ENCODE measurements around the gene MTCH1.
"Not testable (repeated sequence)": the region's sequence is repeated elsewhere in the genome, so short reads cannot be mapped to it uniquely, and the experiment has no call there.

Gene MTCH1

DNA sequence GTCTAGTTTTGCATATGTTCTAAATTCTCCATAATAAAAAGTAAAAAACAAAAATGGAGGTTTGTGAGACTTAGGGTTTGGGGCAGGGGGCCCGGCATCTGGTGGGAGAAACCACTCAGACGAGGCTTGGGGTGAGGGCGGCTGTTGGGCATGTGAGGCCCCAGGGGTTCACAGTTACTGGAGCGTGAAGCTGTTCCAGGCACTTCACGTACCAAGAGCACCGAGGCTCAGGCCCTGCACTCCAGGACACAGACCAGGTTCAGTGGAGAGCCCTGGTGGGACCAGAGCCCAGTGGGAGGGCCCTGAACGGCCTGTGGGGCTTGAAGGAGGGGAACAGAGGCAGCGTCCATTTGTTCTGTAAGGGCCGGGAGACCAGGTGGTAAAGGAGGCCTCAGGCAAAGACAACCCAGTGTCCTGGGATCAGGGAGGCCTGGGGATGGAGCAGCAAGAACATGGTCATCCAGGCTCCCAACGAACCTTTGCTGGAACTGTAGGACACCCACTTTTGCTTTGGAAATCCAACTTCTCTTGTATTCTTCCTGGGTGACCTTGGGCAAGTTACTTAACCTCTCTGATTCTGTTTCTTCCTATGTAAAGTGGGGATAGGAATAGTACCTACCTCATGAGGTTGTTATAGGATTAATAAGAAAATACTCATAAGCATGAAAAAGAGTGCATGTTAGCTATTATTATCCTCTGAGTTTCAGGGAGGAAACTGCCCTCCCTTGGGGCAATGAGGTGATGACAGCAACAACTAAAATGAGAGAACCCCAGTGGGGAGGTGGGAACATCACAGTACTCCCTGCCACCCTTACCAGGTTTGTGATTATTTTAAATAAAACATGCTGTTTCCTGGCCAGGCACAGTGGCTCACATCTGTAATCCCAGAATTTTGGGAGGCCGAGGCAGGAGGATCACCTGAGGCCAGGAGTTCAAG is 18.3 kb upstream of the MTCH1 start:
- no peaks in the 10 kb centered on the region for H3K9me3 ChIP-seq (ENCODE audit: control insufficient read depth, insufficient read depth, low read depth, low read length)
- no peaks in the 10 kb centered on the region for H3K4me1 ChIP-seq (ENCODE audit: control insufficient read depth, insufficient read depth, low read length)
- H3K27ac ChIP-seq (ENCODE audit: low read depth, low read length) = no peak overlapping the region
- no peaks in the 10 kb centered on the region for H3K27me3 ChIP-seq (ENCODE audit: control insufficient read depth, insufficient read depth, low read length)
- H3K4me3 ChIP-seq (ENCODE audit: low read depth, low read length) = no peak overlapping the region
- no peak overlapping the region for H3K9ac ChIP-seq (ENCODE audit: low read length)
- no peaks in the 10 kb centered on the region for H3K36me3 ChIP-seq (ENCODE audit: control insufficient read depth, insufficient read depth, low read length)

DNA sequence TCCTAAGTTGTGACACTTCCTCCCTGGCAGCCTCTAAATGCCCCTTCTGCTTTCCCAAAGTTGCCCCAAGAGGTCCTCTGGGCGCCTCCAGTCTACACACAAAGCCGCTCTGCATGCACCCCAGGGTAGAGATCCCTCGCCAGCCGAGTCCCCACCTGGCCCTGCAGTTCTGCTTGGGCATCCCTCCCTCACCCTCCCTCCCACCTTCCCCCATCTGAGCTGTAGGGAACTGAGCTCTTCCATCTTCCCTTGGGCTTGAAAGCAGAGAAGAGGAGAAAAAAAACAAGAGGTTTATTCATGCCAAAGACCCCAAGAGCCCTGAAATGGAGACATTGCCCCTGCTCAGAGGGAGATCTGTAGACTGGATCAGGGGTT is 13.7 kb upstream of the MTCH1 start:
- Histone ChIP-seq H3K9me3 (ENCODE audit: control insufficient read depth, insufficient read depth, low read depth, low read length) (no peaks in the 10 kb centered on the region), H3K27ac (ENCODE audit: low read depth, low read length) (no peak overlapping the region), H3K36me3 (ENCODE audit: control insufficient read depth, insufficient read depth, low read length) (no peaks in the 10 kb centered on the region), H3K4me1 (ENCODE audit: control insufficient read depth, insufficient read depth, low read length) (peaks cover 12% of the 10 kb centered on the region; the same call in 1 of the 2 replicates), H3K4me3 (ENCODE audit: low read depth, low read length) (no peak overlapping the region), H3K9ac (ENCODE audit: low read length) (no peak overlapping the region), H3K27me3 (ENCODE audit: control insufficient read depth, insufficient read depth, low read length) (no peaks in the 10 kb centered on the region)

DNA sequence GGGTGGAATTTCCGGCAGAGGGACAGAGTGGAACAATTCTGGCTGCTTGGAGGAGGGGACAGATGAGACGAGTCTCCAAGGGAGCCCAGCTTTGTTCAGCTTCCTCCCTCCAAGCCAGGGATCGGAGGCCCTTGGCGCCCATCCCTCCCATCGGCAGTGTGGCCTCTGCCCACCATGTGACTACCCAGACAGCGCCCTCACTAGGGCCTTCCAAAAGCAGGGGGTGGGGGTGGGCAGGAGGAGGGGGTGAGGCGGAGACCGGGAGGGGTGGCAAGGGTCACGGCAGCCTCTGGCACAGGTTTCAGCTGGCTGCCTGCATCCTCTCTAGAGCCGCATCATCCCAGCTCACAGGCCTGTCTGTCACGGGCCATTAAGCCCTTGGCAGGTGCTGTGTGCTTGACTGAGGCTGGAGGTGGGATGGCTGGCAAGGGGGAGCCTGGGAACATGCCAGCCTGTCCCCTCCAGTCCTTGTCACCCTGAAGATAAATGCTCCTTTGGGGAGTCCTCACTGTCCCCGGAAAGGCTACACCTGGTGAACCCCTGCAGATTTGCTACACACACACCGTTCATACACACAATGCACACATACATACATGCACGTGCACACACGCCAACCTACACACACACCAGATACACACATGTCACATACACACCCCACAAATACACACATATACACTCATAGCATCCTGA is 13.2 kb upstream of the MTCH1 start:
- Histone ChIP-seq H3K9ac (ENCODE audit: low read length) (no peak overlapping the region), H3K36me3 (ENCODE audit: control insufficient read depth, insufficient read depth, low read length) (no peaks in the 10 kb centered on the region), H3K27me3 (ENCODE audit: control insufficient read depth, insufficient read depth, low read length) (no peaks in the 10 kb centered on the region), H3K4me1 (ENCODE audit: control insufficient read depth, insufficient read depth, low read length) (peaks cover 12% of the 10 kb centered on the region; the same call in 1 of the 2 replicates), H3K9me3 (ENCODE audit: control insufficient read depth, insufficient read depth, low read depth, low read length) (no peaks in the 10 kb centered on the region), H3K4me3 (ENCODE audit: low read depth, low read length) (no peak overlapping the region), H3K27ac (ENCODE audit: low read depth, low read length) (no peak overlapping the region)

- H3K27ac ChIP-seq (ENCODE audit: low read depth, low read length) = no peak overlapping the region
- H3K4me3 ChIP-seq (ENCODE audit: low read depth, low read length) = no peak overlapping the region
- H3K9me3 ChIP-seq (ENCODE audit: control insufficient read depth, insufficient read depth, low read depth, low read length) = no peaks in the 10 kb centered on the region
- no peak overlapping the region for H3K9ac ChIP-seq (ENCODE audit: low read length)
- H3K4me1 ChIP-seq (ENCODE audit: control insufficient read depth, insufficient read depth, low read length) = peaks cover 12% of the 10 kb centered on the region; the same call in 1 of the 2 replicates
- H3K36me3 ChIP-seq (ENCODE audit: control insufficient read depth, insufficient read depth, low read length) = no peaks in the 10 kb centered on the region
- H3K27me3 ChIP-seq (ENCODE audit: control insufficient read depth, insufficient read depth, low read length) = no peaks in the 10 kb centered on the region
Observed at GRCh38 chr6:36998723-36999038, 12.7 kb upstream of the MTCH1 start.

DNA sequence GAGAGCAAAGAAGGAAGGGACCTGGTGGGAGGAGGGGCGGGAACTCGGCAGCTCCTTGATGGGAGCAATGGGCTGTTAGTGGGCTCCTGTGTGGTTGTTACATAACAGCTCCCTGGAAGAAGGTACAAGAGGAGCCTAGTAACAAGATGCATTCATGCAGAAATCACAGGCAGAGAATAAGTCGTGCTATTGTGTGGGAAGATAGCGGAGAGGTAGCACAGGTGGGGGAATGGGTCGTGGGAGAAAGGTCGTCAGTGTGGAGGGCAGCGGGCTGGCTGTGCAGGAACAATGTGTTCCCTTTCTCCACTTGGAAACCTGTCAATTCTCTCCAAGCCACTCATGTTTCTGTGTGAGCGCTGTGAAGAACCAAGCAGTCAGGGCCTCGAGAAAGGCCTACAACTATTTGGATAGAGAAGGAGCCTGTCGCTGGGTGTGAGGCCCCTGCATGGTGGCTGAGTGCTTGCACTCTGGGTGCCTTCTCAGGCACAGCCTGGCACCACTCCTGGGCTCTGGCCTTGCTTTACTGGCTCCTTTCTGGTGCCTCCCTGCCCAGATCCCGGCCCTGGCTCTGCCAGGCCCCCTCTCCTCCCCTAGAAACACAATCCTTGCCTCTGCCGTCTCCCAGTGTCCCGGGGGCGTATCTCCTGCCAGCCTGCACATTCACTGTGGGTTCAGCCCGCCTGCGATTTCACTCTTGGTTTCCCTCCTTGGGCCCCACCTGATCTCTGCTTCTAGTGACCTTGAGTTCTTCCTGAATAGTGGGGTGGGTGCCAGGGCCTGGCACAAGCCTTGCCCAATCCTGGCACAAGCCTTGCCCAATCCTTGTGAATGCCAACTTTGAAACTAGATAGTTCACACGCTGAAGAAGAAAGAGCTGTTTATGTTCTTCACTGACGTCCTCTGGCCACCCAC is 12.1 kb upstream of the MTCH1 start:
- Histone ChIP-seq H3K9me3 (ENCODE audit: control insufficient read depth, insufficient read depth, low read depth, low read length) (no peaks in the 10 kb centered on the region), H3K36me3 (ENCODE audit: control insufficient read depth, insufficient read depth, low read length) (no peaks in the 10 kb centered on the region), H3K4me1 (ENCODE audit: control insufficient read depth, insufficient read depth, low read length) (peaks cover 12% of the 10 kb centered on the region; the same call in 1 of the 2 replicates), H3K9ac (ENCODE audit: low read length) (no peak overlapping the region), H3K4me3 (ENCODE audit: low read depth, low read length) (no peak overlapping the region), H3K27ac (ENCODE audit: low read depth, low read length) (no peak overlapping the region), H3K27me3 (ENCODE audit: control insufficient read depth, insufficient read depth, low read length) (no peaks in the 10 kb centered on the region)

GRCh38 chr6:36990401-36990800 is 4.4 kb upstream of the MTCH1 start:
- not testable (repeated sequence) for H3K4me1 ChIP-seq (ENCODE audit: control insufficient read depth, insufficient read depth, low read length); H3K4me3 ChIP-seq (ENCODE audit: low read depth, low read length); H3K9me3 ChIP-seq (ENCODE audit: control insufficient read depth, insufficient read depth, low read depth, low read length); H3K27ac ChIP-seq (ENCODE audit: low read depth, low read length); H3K27me3 ChIP-seq (ENCODE audit: control insufficient read depth, insufficient read depth, low read length); H3K36me3 ChIP-seq (ENCODE audit: control insufficient read depth, insufficient read depth, low read length); H3K9ac ChIP-seq (ENCODE audit: low read length)

GRCh38 chr6:36989264-36989663 is 3.3 kb upstream of the MTCH1 start:
- Histone ChIP-seq H3K4me3 (ENCODE audit: low read depth, low read length) (no peak overlapping the region), H3K36me3 (ENCODE audit: control insufficient read depth, insufficient read depth, low read length) (no peaks in the 10 kb centered on the region), H3K4me1 (ENCODE audit: control insufficient read depth, insufficient read depth, low read length) (peaks cover 11% of the 10 kb centered on the region), H3K9me3 (ENCODE audit: control insufficient read depth, insufficient read depth, low read depth, low read length) (no peaks in the 10 kb centered on the region), H3K9ac (ENCODE audit: low read length) (no peak overlapping the region), H3K27me3 (ENCODE audit: control insufficient read depth, insufficient read depth, low read length) (no peaks in the 10 kb centered on the region), H3K27ac (ENCODE audit: low read depth, low read length) (no peak overlapping the region)

DNA sequence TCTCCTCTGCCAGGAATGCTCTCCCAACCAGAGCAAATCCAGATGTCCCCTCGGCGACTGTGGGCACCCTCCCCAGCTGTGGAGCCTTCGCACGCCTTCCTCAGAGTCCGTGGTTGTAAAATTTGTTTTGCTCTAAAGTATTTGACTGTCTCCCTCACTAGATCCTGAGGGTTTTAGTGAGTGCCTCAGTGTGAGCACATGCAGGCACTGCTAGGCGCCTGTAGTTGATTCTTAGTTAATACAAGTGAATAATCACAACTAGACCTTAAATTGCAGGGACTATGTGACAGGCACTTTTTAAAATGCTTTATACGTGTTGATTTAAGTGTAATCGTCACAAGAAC is 680 bp upstream of the MTCH1 start:
- no peaks in the 10 kb centered on the region for H3K27me3 ChIP-seq (ENCODE audit: control insufficient read depth, insufficient read depth, low read length)
- peaks cover 21% of the 10 kb centered on the region for H3K4me1 ChIP-seq (ENCODE audit: control insufficient read depth, insufficient read depth, low read length)
- H3K27ac ChIP-seq (ENCODE audit: low read depth, low read length) = peak overlapping the region; percentile 97
- H3K9me3 ChIP-seq (ENCODE audit: control insufficient read depth, insufficient read depth, low read depth, low read length) = no peaks in the 10 kb centered on the region
- H3K36me3 ChIP-seq (ENCODE audit: control insufficient read depth, insufficient read depth, low read length) = peaks cover 2% of the 10 kb centered on the region; the same call in 1 of the 2 replicates
- peak overlapping the region; percentile 73 for H3K9ac ChIP-seq (ENCODE audit: low read length)
- peak overlapping the region; percentile 79 for H3K4me3 ChIP-seq (ENCODE audit: low read depth, low read length)

DNA sequence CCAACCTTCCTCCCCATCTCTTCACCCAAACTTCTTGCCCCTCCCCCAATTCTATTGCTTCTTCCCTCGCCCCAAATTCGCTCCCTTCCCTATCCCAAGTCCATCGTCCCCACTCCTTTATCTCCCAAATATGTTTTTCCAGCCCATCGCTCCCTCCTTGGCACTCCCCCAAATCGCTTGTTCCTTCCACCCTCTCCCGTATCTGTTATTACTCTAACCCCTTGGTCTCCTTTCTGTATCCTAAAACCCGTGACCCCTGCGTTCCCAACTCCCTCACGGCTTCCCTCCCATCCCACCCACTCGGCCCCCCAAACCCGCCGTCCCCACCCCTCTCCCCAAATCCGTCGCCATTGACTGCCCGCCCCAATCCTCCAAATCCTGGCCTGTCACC is 584 bp downstream of the MTCH1 start:
- Histone ChIP-seq H3K27me3 (ENCODE audit: control insufficient read depth, insufficient read depth, low read length) (no peaks in the 10 kb centered on the region), H3K4me1 (ENCODE audit: control insufficient read depth, insufficient read depth, low read length) (peaks cover 27% of the 10 kb centered on the region), H3K9ac (ENCODE audit: low read length) (peak overlapping the region; percentile 73), H3K4me3 (ENCODE audit: low read depth, low read length) (peak overlapping the region; percentile 79), H3K27ac (ENCODE audit: low read depth, low read length) (peak overlapping the region; percentile 97; the same call in 1 of the 2 replicates), H3K36me3 (ENCODE audit: control insufficient read depth, insufficient read depth, low read length) (peaks cover 2% of the 10 kb centered on the region; the same call in 1 of the 2 replicates), H3K9me3 (ENCODE audit: control insufficient read depth, insufficient read depth, low read depth, low read length) (no peaks in the 10 kb centered on the region)

DNA sequence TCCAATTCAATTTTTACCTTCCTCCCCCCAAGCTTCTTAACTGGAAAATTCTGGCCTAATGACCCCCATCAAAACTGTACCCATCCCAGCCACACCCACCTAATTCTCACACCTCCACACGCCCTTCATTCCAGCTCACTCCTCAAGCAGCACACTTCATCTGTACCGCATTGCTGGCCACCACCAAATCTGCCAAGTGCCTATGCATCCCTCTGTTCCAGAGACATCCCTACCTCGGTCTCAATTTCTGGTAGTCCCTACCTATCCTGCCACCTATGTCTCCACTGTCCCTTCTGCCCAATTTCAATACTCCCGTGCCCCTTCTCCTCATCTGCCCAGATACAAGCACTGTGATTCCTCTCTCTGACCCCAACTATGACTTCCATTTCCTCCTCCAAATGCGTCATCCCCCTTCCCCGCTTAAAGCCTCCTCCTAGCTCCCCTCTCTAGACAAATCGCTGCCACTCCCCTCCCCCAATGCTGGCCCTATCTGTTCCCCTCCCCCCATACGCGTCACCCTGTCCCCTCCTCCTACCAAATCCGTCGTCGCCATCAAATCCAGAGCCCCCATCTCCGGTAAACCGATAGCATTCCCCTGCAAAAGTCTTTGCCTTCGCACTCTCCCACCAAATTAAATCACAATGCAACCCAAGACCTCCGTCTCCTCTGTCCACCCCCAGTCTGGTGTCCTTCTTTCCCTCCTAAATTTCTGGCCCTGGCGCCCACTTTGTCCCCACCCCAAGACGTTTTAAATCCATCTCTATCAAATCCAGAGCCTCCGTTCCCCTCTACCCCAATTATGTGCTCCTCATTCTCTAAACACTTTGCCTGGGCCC is 1.2 kb downstream of the MTCH1 start:
- Histone ChIP-seq H3K4me1 (ENCODE audit: control insufficient read depth, insufficient read depth, low read length) (peaks cover 27% of the 10 kb centered on the region), H3K4me3 (ENCODE audit: low read depth, low read length) (peak overlapping the region; percentile 79), H3K27me3 (ENCODE audit: control insufficient read depth, insufficient read depth, low read length) (no peaks in the 10 kb centered on the region), H3K9me3 (ENCODE audit: control insufficient read depth, insufficient read depth, low read depth, low read length) (no peaks in the 10 kb centered on the region), H3K27ac (ENCODE audit: low read depth, low read length) (no peak overlapping the region; the same call in 1 of the 2 replicates), H3K36me3 (ENCODE audit: control insufficient read depth, insufficient read depth, low read length) (peaks cover 2% of the 10 kb centered on the region; the same call in 1 of the 2 replicates), H3K9ac (ENCODE audit: low read length) (peak overlapping the region; percentile 73)
